Suppressor macrophage (primary cell): ENCODE measurements around the gene MAD2L1.
"Not testable (repeated sequence)": the region's sequence is repeated elsewhere in the genome, so short reads cannot be mapped to it uniquely, and the experiment has no call there.

Experiments
- DNase-seq, 4 experiments: peaks; one replicate each; pipeline ENCODE4 v3.0.0-alpha.2; 2020 to 2022
- total RNA-seq, 17 experiments: gene quantifications; one replicate each; lab custom pipeline; 2026; ENCODE audit warnings: mixed read lengths in 6 of 17, inconsistent platforms in 3 of 17; lab: John Stamatoyannopoulos, UW

Gene MAD2L1
- 3.7 to 43.2 (median 16.0) reads per million in 17 experiments for total RNA-seq

GRCh38 chr4:120066517-120067340, at the start of gene MAD2L1:
TSS of gene MAD2L1 (minus strand) at chr4:120066848. CDS start at chr4:120066734, 114 bp downstream.
- peak; percentile 100 for DNase-seq

GRCh38 chr4:120111745-120112144, 45.1 kb upstream of the MAD2L1 start:
- no peak for DNase-seq

- DNase-seq, result no peak
Observed at GRCh38 chr4:120109406-120109805, 42.8 kb upstream of the MAD2L1 start.

- DNase-seq, result no peak
Observed at GRCh38 chr4:120105472-120105871, 38.8 kb upstream of the MAD2L1 start.

GRCh38 chr4:120096508-120097297, 30.1 kb upstream of the MAD2L1 start:
- DNase-seq, result no peak

GRCh38 chr4:120088507-120088906, 21.9 kb upstream of the MAD2L1 start:
- no peak for DNase-seq

- DNase-seq, result not testable (repeated sequence)
Observed at GRCh38 chr4:120088066-120088465, 21.4 kb upstream of the MAD2L1 start.

GRCh38 chr4:120085705-120086104, 19.1 kb upstream of the MAD2L1 start:
- peak in 3 of 4 experiments; percentile 4 to 30 (median 14) for DNase-seq

GRCh38 chr4:120084327-120084726, 17.7 kb upstream of the MAD2L1 start:
- no peak for DNase-seq

GRCh38 chr4:120083152-120083551, 16.5 kb upstream of the MAD2L1 start:
- DNase-seq, result no peak

- DNase-seq, result no peak
Observed at GRCh38 chr4:120082251-120082650, 15.6 kb upstream of the MAD2L1 start.

- no peak for DNase-seq
Observed at GRCh38 chr4:120081726-120082125, 15.1 kb upstream of the MAD2L1 start.

- DNase-seq, result no peak
Observed at GRCh38 chr4:120080533-120080932, 13.9 kb upstream of the MAD2L1 start.

GRCh38 chr4:120079839-120080520, 13.3 kb upstream of the MAD2L1 start:
- no peak for DNase-seq

- DNase-seq, result no peak
Observed at GRCh38 chr4:120078216-120078615, 11.6 kb upstream of the MAD2L1 start.

- DNase-seq, result peak; percentile 52 to 82 (median 65)
Observed at GRCh38 chr4:120071192-120071795, 4.6 kb upstream of the MAD2L1 start.

GRCh38 chr4:120070196-120070595, 3.5 kb upstream of the MAD2L1 start:
- no peak for DNase-seq

GRCh38 chr4:120065974-120066516, 603 bp downstream of the MAD2L1 start:
- DNase-seq, result peak in 3 of 4 experiments; percentile 26 to 57 (median 34)

- no peak for DNase-seq
Observed at GRCh38 chr4:120064887-120065286, 1.8 kb downstream of the MAD2L1 start.

GRCh38 chr4:120063711-120064110, 2.9 kb downstream of the MAD2L1 start:
- not testable (repeated sequence) for DNase-seq

GRCh38 chr4:120062663-120063195, 3.9 kb downstream of the MAD2L1 start:
- no peak for DNase-seq

GRCh38 chr4:120059036-120059435, 7.6 kb downstream of the MAD2L1 start:
- no peak for DNase-seq
